ENCODE measurements around the gene RANBP17.
"Not testable (repeated sequence)": the region's sequence is repeated elsewhere in the genome, so short reads cannot be mapped to it uniquely, and the experiment has no call there.

Gene RANBP17

GRCh38 chr5:170941788-170942187 lies 80.0 kb downstream of the RANBP17 start:
- no peak for DNase-seq (ENCODE audit: low spot score)

- no peak for DNase-seq (ENCODE audit: low spot score)
Observed at GRCh38 chr5:170945275-170945674, 83.5 kb downstream of the RANBP17 start.

DNA sequence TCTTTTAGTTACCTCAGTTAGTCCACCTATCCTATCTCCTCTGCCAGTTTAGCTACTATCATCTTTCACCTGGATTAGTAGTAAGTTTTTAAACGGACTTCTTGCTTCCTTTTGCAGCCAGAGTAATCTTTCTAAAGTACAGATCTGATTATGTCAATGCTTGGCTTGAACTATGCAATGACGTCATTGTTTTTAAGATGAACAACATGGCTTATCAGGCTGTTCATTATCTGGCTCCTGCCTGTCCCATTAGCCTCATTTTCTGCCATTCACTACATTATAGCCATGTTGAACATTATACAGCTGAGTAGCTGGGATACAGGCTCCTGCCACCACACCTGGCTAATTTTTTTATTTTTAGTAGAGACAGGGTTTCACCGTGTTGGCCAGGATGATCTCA lies 98.7 kb downstream of the RANBP17 start:
- DNase-seq (ENCODE audit: low spot score): no peak

DNA sequence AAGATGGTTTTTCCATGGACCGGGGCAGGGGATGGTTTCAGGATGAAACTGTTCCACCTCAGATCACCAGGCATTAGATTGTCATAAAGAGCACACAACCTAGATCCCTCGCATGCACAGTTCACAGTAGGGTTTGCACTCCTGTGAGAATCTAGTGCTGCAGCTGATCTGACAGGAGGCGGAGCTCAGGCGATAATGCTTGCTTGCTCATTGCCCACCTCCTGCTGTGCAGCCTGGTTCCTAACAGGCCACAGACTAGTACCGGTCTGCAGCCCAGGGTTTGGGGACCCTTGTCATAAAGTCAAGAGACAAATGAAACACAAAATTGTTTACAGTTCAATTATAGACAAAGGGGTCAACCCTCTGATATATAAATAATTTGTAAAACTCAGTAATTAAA lies 101.7 kb downstream of the RANBP17 start:
- no peak for DNase-seq (ENCODE audit: low spot score)

- DNase-seq (ENCODE audit: low spot score): no peak
Observed at GRCh38 chr5:170974461-170974860, 112.6 kb downstream of the RANBP17 start.

DNA sequence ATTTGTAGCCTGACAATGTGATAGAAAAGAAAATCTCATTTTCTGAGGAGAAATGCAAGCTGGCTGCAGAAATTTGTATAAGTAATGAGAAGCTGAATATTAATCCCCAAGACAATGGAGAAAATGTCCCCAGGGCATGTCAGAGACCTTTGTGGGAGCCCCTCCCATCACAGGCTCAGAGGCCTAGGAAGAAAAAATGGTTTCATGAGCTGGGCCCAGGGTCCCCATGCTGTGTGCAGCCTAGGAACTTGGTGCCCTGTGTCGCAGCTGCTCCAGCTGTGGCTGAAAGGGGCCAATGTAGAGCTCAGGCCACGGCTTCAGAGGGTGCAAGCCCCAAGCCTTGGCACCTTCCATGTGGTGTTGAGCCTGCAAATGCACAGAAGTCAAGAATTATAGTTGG lies 118.4 kb downstream of the RANBP17 start:
- DNase-seq (ENCODE audit: low spot score): not testable (repeated sequence)

DNA sequence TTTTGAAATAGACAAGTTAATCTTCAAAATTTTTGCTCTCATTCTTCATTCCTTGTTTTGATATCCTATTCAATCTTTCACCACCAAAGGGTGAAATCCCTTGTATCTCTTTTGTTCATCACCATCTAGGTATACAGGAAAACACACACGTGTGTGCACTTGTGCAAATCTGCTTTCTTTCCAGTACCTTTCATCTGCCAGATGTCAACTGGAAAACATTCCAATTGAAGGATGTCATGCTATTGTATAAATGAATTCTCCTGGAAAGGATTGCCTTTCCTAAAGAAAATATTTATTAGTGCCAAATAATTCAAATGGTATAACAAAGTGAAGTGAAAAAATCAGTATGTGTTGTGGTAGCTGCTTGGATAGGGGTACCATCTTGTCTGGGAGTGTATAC lies 123.7 kb downstream of the RANBP17 start:
- DNase-seq (ENCODE audit: low spot score): no peak

DNA sequence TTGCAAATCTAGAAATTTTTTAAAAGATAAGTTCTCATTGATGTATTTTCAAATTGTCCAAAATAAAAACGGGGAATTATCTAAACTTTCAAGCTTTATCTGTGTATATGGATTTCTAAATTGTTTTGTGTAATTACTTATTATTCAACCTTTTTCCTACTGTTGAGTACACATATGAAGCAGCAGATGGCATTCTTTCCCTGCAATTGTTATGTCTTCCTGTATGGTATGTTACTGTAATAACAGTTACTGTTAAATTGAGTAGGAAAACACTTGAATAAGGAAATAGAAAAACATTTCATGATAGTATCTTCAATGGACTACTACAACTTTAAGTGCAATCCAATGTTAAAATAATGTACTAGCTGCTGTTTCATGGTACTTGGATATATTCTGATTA lies 124.8 kb downstream of the RANBP17 start:
- DNase-seq (ENCODE audit: low spot score): no peak

- no peak for DNase-seq (ENCODE audit: low spot score)
Observed at GRCh38 chr5:170993476-170993875, 131.7 kb downstream of the RANBP17 start.

- no peak for DNase-seq (ENCODE audit: low spot score)
Observed at GRCh38 chr5:171010086-171010485, 148.3 kb downstream of the RANBP17 start.

DNA sequence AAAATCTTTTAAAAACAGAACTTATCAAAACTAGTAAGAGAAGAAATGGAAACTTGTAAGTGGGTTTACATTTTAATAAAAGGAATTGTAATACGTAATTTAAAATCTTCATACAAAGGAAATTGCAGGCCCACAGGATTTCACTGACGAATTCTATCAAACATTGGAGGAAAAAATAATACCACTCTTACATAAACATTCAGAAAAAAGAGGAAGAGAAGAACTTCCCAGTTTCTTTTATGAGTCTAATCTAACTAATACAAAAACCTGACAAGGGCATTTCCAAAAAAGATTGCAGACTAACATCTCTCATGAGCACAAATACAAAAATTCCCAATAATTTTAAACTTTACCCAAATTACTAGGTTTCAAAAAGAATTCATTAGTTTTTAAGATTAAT lies 149.0 kb downstream of the RANBP17 start:
- DNase-seq (ENCODE audit: low spot score): no peak

DNA sequence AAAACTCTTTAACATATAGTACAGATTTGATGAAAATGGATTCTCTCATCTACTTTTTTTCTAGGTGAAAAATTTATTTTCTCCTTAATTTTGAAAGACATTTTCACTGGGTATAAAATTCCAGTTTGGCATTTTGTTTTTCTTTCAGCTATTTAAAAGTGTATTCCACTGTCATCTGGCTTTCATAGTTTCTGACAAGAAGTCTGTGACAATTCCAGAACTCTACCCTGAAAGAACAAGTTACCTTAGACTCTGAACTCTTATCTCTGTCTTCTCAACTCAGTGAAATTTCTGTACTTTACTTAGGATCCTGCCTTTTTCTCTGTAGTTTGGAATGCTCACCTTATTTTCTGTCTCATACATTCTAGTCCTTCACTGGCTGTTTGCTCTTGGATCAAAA lies 161.7 kb downstream of the RANBP17 start:
- no peak for DNase-seq (ENCODE audit: low spot score)

DNA sequence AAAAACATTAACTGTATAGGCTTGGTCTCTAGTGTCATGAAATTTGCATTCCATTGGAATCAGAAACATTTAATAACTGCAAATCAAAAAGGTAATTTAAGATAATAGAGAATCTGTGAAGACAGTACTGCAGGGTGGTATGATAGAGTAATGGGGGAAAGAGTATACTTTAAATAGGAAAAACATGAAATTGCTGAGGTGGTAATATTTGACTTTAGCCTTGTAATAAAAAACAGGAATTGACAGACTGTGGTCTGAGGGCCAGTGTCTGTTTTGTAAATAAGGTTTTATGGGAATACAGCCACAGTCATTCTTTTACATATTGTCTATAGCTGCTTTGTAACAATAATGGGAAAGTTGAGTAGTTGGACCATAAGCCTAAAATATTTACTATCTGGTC lies 162.3 kb downstream of the RANBP17 start:
- no peak for DNase-seq (ENCODE audit: low spot score)

DNA sequence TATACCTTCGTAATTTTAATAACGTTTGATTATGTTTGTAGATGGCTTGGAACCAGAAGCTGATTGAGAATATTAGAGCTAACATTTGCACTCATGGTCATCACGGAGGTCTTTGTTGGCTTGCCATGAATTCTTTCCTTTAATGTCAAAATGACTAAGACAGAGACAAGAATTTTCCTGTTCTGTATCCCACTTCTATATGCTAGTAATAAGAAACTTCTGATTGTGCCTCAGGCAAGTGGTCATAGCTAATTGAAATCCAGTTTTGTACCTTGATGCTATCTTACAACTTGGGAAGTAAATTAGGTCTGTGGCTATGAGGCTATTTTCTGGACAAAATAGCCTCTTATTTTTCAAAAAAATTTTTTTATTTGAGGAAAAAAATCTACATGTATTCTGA lies 167.6 kb downstream of the RANBP17 start:
- DNase-seq (ENCODE audit: low spot score): no peak

DNA sequence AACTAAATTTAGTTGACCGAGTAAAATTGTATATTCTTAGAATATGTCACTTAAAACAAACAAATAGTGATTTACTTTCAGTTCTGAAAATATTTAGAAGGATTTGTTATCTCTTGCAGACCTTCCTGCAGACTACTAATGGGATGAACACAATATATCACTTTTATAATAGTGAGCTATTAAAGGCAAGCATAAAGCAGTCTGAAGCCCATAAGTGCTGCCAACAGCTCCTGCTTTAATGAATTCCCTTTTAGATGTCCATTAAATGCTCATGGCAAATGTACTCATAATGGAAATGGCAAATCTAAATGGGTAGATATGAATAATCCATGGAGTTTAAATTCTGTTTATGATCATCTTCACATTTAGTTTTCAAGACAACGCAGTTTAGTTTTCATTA lies 170.2 kb downstream of the RANBP17 start:
- no peak for DNase-seq (ENCODE audit: low spot score)

GRCh38 chr5:171032435-171032973 lies 170.7 kb downstream of the RANBP17 start:
- DNase-seq (ENCODE audit: low spot score): no peak

- not testable (repeated sequence) for DNase-seq (ENCODE audit: low spot score)
Observed at GRCh38 chr5:171041893-171042292, 180.1 kb downstream of the RANBP17 start.

DNA sequence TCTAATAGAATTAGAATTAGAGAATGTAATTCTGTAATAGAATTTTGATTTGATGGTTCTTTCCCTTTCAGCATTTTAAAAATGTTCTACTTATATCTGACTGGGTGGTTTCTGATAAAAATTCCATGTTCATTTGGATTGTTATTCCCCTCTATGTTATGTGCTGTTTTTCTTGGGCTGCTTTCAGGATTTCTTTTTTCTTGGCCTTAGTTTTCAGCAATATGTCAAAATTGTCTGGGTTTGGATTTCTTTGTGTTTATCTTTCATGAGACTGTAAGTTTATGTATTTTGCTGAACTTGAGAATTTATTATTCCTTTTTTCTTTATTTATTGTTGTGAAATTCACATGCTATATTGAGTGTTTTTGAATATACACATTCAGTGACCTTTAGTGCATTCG lies 189.1 kb downstream of the RANBP17 start:
- DNase-seq (ENCODE audit: low spot score): no peak

- no peak for DNase-seq (ENCODE audit: low spot score)
Observed at GRCh38 chr5:171055875-171056454, 194.1 kb downstream of the RANBP17 start.

- no peak for DNase-seq (ENCODE audit: low spot score)
Observed at GRCh38 chr5:171067540-171068130, 205.8 kb downstream of the RANBP17 start.

GRCh38 chr5:171074747-171075146 lies 212.9 kb downstream of the RANBP17 start:
- no peak for DNase-seq (ENCODE audit: low spot score)

GRCh38 chr5:171080186-171080938 lies 218.5 kb downstream of the RANBP17 start:
- DNase-seq (ENCODE audit: low spot score): no peak

DNA sequence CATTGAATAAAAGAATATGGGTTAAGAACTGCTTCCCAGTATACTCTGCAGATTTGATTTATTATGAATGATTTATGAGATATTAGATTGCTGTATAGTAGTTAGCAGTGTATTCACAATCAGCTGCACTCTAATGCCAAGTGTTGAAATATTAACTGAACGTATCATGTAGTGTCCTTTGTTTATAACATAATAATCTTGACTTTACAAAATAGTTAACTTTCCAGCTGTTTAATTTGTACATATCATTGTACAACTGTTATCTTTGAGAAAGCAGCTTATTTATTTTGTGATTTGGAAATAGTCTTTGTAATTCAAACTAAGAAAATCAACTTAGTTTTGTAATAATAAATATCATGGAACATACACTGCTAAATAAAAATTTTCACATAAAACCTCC lies 219.5 kb downstream of the RANBP17 start:
- no peak for DNase-seq (ENCODE audit: low spot score)

Data from globus pallidus (tissue), 1 donor.